HG03432 (cell line): ENCODE results near the gene LRRC56.

Source experiments
- ATAC-seq: cut with Tn5 transposase; IDR thresholded peaks from one replicate; pipeline ENCODE4 v1.9.1; 2021; ENCODE audit warnings: mild to moderate bottlenecking, moderate library complexity; ENCODE audit not compliant: unreplicated experiment

Gene LRRC56

GRCh38 chr11:592501-592900 lies 55.2 kb downstream of the LRRC56 start:
- no peak for ATAC-seq

- no peak for ATAC-seq
Measured at GRCh38 chr11:592918-593317, 55.6 kb downstream of the LRRC56 start.

GRCh38 chr11:593347-593746 lies 56.0 kb downstream of the LRRC56 start:
- no peak for ATAC-seq

- no peak for ATAC-seq
Measured at GRCh38 chr11:595400-595799, 58.1 kb downstream of the LRRC56 start.

- ATAC-seq = no peak
Measured at GRCh38 chr11:596374-596773, 59.0 kb downstream of the LRRC56 start.

- no peak for ATAC-seq
Measured at GRCh38 chr11:597166-597725, 59.9 kb downstream of the LRRC56 start.

GRCh38 chr11:598005-598680 lies 60.8 kb downstream of the LRRC56 start:
- ATAC-seq = no peak

GRCh38 chr11:601573-602245 lies 64.4 kb downstream of the LRRC56 start:
- no peak for ATAC-seq

GRCh38 chr11:603154-603553 lies 65.8 kb downstream of the LRRC56 start:
- ATAC-seq = no peak
